Femur (tissue), 1 donor: ENCODE measurements around the gene CYBB.

ENCODE experiments used
- DNase-seq: peaks from one replicate; pipeline ENCODE4 v3.0.0-alpha.2; 2017

The CYBB gene

GRCh38 chrX:37846141-37846540 lies 66.3 kb downstream of the CYBB start:
- DNase-seq: no peak

DNA sequence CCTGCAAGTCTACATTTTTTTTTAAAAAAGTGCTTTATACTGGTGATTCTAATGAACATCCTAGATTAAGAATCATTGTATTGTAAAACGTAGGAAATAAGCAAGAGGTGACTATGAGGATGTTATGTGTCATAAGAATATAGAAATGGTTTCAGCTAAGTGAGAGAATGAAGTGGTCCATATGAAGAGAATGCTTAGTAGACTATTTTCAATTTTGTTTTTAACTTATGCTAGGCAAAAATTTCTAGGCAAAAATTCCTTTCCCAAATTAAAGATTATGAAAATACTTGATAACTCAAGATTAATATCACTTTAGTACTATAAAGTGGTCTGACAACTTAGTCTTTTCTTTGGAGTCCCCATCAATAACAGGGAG lies 66.7 kb downstream of the CYBB start:
- no peak for DNase-seq

- DNase-seq: peak; percentile 79
Measured at GRCh38 chrX:37846934-37847732, 67.3 kb downstream of the CYBB start, which contains the start of gene DYNLT3. DYNLT3 (minus strand) TSS chrX:37847571; CDS start chrX:37847510, 61 bp downstream.

DNA sequence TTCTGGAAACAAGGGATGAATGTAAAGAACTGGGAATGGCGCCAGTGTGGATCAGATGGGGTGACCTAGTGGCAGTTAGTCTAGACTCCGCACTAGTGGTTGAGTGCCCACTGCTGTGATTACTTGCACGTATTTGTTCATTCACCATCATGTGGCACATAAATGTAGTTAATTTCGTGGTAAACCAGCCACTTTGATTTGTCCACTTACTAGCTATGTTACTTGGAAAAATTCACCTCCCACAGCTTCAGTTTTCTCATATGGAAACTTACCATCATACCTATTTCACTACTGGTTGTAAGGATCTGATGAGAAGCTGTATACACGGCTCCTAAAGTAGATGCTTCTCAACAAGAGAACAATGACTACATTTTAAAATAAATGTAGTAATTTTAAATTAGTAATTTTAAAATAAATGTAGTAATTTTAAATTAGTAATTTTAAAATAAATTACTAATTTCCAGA lies 67.9 kb downstream of the CYBB start:
- no peak for DNase-seq

DNA sequence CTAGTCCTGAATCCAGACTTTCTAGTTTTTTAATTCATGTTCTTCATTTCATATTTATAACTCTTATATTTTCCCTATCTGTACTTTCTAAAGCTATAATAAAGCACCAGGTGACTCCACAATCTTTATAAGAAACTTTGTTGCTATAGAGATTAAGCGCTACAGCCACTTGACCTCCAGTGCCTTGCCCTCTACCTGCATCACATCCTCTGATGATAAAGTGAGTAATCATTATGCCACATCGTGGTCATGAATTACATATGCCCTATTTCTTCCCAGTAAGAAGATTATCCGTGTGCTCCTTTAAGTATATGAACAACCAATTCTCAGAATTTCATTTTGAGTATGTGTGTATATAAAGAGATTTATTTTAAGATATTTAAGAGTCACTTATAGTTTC lies 74.3 kb downstream of the CYBB start:
- DNase-seq: no peak

- DNase-seq: no peak
Measured at GRCh38 chrX:37854748-37855147, 74.9 kb downstream of the CYBB start.

DNA sequence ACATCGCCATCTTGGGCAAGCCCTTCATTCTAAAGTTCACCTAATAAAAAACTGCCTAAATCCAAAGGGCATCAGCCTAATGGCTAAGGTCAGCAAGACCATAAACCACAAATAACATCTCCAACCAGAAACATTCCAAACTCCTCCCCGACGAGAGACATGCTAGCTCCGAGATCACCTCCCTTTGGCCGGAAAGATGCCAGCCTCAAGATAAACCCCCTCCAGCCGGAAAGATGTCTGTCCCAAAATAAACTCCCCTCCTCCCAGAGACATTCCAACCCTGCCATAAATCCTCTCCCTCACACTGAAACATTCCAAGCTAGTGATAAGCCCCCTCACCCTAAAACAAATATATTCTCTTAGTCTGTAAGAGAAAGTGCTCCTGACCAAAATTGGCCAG lies 80.9 kb downstream of the CYBB start:
- no peak for DNase-seq

DNA sequence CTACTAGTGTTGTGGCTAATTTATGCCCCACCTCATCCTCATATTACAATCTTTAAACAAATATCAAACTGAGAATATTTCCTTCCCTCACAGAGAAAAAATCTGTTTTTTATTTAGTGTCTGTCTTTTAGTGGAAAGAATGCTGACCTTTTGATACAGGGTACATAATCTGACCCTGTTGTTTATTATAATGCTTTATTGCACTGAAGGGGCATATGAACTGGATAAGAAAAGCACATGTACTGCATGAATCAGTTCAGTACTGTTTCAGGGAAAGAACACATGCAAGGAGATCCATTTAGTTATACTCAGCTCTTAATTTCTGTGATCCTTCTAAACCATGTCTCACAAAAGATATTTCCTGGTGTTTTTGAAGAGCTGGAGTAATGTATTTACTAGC lies 83.0 kb downstream of the CYBB start:
- DNase-seq: no peak
